NCI-H1436 (cell line): ENCODE measurements around the gene TMEM141.

Experiments used
- DNase-seq: peaks from one replicate; lab custom pipeline; 2025; lab: John Stamatoyannopoulos, UW

TMEM141 gene

DNA sequence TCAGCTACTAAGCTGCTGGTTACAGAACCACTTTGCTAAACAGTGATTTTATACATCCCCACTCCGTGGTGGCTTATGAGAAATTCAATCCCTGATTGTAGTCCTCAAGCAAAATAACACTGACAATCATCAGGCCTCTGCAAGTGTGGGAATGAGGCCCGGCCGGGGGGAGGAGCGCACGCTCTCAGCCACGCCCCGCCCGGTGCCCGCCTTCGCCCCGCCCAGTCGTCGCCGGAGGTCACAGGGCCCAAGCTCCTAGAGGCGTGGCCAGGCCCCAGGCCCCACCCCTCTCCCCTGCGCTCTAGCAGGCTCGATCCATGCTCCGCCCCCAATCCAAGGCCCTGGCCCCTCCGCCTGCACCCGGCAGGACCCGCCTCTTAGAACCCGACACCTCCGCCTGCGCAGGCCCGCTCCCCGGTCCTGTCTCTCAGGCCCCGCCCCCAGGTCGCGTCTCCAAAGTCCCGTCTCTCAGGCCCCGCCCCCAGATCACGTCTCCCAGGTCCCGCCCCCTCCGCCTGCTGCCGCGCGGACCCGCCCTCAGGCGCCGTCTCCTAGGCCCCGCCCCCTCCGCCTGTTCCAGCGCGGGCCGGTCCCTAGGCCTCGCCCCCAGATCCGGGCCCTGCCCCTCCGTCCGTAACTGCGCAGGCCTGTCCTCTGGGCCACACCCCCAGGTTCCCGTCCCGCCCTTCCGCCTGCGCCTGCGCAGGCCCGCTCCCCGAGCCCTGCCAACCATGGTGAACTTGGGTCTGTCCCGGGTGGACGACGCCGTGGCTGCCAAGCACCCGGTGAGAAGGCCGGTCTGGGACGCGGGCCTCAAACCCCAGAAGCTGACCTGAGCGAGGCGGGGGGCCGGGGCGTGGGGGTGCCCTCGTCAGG, at the start of gene TMEM141:
TSS of gene TMEM141 (plus strand) at position 705 of the 876 bp plus-strand sequence. CDS start at position 732, 27 bp downstream.
- DNase-seq = peak; percentile 100

DNA sequence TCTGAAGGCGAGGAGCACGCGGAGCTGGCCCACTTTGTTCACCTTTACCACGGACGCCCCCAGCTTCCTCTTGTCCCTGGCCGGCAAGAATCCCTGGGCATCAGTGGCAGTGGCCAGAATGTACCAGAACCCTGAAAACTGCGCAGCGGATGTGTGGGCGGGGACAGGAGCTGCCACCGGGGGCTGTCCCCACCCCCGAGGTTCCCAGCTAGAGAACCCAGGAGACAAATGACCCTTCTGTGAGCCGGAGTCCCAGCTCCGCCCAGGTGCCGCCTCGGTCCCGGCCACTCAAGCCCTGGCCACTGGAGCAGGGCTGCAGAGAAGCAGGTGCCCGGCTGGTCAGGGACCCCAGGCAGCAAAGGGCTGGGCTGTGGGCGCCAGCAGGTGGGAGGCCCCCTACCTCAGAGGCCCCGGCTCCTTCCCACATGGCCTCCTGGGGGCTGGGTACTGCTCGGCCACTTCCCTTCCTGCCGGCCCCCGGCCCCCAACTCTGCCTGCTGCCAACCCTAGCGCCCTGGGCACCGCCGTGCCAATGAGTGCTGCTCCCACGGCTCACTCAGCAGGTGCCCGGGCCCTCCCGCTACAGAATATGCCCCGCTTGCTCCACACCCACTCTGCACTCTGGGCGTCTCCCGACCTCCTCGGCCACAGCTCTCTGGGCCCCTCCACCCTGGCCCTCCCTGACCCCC, 49.1 kb upstream of the TMEM141 start:
- no peak for DNase-seq

DNA sequence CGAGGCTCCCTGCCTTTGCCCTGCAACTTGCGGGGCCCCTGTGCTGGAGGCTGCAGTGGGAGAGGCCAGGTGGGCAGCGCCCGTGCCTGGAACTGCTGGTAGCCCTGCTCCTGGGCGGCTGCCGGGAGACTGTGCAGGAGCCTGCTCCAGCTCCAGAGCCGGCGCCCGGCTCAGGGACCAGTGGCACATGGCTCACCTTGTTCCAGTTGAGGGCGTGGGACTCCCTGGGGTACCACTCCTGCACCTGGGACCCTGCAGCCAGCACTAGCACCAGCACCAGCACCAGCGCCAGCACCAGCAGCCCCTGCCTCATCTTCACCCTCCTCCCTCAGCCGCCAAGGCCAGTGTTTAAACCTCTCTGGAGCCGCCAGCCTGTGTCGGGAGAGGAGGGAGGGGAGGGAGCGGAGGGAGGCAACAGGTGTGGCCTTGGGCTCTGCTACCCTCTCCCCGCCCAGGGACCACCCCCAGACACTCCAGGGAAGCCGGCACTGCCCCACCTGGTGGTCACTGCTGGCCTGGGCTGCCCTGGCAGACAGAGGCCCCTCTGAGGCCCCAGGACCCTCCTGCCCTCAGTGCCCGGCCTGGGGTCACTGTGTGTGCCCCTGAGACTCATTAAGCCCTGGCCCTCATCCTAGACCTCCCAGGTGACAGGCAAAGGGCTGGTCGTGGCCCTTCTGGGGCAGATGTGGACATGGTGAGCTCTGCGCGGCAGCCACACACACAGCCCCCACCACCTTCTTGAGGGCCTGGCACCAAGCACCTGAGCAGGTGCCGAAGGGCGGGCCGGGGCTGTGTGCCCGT, 48.4 kb upstream of the TMEM141 start, which contains the start of gene LCN10:
TSS of gene LCN10 (minus strand) at position 350 of the 801 bp plus-strand sequence. CDS start at position 313, 37 bp downstream.
- no peak for DNase-seq

DNA sequence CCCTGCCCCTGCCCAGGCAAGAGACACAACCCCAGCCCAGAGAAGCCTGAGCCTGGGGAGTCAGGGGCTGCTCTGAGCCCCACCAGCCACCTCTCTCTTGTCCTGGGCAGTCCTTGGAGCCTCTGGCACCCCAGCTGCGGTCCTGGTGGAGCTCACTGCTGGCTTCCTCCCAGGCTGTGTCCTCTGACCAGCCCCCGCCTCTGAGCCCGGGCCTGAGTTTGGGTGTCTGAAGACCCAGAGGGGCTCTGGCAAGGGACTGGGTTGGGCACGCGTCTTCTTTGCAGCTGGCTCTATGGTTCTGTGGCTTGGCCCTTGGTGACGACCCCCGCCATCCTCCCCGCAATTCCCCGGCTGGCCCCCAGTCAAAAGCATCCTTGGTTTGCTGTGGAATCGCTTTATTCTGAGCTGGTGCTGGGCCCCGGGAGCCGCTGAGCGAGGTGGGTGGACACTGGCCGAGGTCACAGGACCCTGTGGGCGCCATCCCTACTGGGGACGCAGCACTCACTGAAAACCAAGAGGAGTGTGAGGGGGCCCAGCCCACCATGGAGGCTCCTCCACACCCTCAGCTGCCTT, 47.4 kb upstream of the TMEM141 start:
- DNase-seq = no peak

DNA sequence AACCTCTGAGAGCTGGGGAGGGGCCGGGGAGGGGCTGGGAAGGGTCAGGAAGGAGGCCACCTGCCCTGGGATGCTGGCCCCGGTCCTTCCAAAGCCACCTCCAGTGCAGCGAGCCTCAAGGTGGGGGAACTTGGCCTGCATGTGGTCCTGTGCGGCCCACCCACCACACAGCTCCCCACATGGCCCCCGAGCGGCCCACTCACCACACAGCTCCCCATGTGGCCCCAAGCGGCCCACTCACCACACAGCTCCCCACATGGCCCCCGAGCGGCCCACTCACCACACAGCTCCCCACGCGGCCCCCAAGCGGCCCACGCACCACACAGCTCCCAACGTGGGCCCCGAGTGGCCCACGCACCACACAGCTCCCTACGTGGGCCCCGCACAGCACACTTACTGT, 46.4 kb upstream of the TMEM141 start:
- DNase-seq = no peak

DNA sequence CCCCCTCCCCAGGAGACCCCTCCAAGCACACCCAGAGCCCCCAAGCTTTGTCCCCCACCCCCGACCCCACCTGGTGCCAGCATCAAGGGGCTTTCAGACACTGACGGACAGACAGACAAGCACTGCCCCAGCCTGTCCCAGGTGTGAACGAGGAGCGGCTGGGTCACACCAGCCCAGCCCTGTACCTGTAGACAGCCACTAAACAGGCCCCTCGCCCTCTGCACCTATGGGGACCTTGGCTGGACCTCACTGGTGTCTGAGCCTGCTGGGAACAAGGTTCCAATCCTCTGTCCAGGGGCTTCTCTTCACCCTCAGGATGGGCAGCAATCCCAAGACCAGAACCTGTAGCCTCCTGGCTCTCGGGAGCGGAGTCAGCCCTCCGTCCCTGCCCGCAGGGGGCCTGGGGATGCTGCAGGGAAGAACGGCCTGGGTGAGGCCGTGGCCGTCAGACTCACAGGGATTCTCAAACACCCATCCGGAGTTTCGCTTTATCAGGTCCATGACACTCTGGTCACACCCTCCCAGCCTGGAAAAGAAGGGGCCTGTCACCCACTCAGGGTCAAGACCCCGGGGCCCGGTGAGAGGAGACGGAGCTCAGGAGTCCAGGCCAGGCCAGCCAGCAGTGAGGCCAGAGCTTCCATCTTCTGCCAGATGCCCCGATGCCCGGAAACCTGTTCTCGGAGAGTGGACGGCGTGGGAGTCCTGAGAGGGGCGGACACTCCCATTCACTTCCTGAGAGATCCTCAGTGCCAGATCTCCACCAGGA, 45.6 kb upstream of the TMEM141 start:
- DNase-seq = no peak

DNA sequence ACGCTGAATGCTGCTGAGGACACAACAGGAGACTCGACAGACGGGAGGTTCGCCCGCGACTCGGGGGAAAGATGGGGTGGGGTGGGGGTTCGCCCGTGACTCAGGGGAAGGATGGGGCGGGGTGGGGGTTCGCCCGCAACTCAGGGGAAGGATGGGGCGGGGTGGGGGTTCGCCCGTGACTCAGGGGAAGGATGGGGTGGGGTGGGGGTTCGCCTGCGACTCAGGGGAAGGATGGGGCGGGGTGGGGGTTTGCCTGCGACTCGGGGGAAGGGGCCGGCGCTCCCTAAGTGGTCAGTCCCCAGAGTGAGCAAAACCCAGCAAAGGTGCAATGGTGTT, 45.0 kb upstream of the TMEM141 start:
- DNase-seq = no peak

DNA sequence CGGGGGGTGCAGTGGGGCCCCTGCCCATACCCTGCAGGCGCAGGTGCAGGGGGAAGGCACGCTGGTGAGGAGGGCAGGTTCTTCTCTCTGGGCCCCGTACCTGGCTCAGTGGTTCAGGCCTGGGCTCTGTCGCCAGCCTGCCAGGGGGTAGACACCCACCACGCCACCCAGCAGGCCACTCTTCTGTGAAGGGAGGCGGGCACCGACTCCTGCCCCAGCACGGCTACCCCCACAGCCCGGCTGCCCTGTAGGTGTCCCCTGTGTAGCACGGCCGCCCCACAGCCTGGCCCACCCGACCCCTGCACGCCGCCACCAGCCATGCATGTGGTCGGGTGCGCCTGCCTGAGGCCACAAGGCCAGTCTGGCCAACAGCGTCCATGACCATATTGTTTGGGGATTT, 44.5 kb upstream of the TMEM141 start:
- no peak for DNase-seq

DNA sequence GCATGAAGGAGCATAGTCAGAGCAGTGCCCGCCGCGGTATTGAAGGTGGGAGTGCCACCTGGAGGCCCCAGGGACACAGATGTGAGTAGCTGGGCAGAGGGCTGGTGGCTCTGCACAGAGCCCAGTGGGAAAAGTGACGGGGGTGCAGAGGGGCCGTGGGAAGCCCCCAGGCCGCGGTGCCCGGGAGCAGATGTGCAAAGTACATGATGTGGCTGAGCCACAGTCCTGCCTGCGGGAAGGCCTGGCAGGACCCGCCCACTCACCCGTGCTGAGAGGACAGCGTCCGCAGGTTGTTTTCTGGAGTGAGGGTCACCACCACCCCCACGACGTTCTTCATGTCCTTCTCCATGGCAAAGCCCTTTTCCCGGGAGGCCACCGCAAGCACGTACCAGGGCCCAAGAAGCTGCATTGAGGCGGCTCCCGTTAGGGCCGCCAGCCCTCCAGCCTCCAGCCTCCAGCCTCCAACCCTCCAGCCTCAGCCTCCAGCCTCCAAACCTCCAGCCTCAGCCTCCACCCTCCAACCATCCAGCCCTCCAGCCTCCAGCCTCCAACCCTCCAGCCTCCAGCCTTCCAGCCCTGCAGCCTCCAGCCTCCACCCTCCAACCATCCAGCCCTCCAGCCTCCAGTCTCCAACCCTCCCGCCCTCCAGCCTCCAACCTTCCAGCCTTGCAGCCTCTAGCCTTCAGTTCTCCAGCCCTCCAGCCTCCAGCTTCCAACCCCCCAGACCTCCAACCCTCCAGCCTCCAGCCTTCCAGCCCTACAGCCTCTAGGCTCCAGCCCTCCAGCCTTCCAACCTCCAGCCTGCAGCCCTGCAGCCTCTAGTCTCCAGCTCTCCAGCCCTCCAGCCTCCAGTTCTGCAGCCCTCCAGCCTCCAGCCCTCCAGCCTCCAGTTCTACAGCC, 43.7 kb upstream of the TMEM141 start:
- DNase-seq = no peak

DNA sequence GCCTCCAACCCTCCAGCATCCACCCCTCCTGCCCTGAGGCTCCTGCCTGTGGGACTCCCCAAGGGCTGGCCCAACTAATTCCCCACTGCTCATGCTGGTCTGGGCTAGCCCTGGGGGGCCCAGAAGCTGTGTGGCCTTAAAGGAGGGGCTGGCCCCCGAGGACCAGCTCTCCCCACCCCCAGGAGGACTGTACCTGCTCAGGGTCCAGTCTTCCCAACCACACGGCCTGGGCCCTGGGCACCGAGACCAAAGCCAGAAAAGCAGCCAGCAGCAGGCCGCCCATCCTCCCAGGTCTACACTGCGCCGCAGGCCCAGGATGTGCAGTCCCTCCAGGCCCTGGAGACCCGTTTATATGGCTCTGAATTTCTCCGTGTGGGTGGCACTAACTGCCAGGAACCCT, 42.9 kb upstream of the TMEM141 start, which contains the start of gene LCN6:
TSS of gene LCN6 (minus strand) at position 325 of the 400 bp plus-strand sequence. CDS start at position 283, 42 bp downstream.
- DNase-seq = no peak

DNA sequence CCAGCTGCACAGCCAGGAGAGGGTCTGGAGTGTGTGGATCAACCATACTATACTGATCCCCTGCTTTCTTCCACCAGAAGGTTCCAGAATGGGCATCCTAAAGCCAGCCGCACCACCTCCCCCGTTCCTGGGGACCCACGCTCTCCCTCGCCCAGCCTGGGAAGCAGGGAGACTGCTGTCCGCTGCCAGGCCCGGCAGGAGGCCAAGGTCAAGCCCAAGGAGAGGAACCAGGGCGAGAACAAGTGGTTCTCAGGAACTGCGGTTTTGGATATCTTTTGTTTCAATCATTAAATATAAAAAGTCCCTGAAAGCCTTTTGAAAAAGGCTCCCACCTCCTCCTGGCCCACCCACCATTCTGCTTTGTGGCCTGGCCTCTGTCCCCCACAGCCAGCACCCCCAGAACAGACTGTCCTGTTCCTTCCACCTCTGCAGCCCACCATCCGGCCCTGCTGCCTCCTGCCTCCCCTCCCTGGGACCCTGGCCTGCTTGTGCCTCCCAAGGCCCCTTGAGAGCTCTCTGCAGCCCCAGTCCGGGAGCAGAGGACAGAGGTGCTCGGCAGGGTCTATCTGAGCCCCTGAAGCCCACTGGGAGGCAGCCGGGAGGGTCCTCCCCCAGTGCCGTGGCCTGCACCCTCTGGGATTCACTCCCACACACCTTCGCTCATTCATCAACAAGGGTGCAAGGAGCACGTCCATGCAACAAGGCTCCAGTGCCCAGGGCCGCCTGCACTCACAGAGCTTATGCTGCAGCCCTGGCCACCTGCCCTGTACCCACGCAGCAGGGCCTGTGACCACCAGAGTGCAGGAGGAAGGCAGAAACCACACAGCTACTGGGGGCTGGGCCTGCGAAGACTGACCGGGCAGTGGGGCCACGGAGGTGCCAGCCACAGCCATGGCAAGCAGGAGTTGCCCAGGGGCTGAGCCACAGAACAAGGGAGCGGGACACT, 42.2 kb upstream of the TMEM141 start:
- DNase-seq = no peak

DNA sequence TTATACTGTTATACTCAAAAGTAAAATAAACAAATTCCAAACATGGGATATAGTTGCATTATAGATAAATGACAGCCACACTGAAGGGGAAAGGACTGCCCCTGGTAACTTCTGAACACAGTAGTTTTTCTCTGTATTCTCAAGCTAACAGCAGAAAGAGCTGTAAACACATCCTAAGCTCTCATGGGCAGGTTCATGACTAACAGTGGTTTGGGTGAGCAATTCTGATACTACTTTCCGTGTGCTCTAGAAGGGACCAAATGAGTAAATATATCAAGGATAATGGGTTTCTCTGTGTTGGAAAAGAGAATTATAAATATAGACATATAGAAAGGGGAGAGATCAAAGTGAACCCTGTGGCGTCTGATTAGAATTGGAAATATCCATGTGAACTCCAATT, 40.6 kb upstream of the TMEM141 start:
- DNase-seq = no peak

DNA sequence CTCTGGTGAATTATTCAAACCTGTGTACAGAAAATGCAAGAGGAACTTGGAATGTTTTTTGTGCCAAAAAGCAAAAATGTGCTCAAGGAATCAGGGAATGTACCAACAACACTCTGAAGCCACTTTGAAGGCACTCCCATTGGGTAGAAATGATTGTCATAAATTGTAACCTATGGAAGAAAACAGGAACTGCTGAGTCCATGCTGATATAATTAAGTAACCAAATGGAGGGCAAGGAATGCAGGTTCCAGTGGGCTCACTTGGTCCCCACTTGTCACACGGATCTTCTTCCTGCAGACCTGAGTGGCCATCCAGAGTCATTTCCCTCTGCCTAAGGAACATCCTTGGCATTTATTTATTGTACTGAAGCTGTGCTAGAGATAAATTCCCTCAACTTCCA, 39.9 kb upstream of the TMEM141 start:
- no peak for DNase-seq

DNA sequence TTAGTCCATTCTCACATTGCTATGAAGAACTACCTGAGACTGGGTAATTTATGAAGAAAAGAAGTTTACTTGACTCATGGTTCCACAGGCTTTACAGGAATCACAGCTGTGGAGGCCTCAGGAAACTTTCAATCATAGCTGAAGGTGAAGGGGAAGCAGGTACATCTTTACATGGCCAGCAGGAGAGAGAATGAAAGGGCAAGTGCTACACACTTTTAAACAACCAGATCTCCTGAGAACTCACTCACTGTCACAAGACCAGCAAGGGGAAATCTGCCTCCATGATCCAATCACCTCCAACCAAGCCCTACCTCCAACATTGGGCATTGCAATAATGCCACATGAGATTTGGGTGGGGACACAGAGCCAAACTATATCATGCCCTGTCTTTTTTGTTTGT, 39.3 kb upstream of the TMEM141 start:
- no peak for DNase-seq

DNA sequence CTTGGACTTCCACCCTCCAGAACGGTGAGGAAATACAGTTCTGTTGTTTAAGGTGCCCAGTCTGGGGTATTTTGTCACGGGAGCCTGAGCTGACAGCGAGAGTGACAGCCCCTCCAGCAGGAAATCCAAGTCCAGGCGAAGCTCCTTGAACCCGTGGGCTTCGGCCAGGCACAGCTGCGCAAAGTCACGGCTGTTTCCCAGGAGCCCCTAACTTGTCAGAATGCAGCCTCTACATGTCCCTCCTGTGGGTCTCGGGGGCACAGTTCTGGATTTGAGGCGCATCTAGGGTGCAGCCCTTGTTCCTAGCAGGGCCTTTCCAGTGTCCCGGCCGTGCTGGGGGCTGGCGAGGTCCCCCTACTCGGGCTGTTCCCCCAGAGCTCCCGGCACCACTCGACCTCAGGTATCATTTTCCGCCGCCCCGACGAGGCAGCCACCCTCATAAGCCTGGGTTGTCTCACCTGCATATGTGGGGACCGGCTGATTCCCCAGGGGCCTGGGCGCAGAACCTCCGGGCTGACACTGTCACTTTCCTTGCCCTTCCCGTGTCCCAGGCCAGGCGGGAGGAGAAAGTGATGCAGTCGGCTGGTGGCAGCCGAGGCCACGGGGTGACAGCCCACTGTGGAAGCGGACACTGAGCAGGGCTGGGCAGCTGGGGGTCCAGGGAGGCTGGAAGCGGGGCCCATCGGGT, 37.6 kb upstream of the TMEM141 start:
- no peak for DNase-seq

DNA sequence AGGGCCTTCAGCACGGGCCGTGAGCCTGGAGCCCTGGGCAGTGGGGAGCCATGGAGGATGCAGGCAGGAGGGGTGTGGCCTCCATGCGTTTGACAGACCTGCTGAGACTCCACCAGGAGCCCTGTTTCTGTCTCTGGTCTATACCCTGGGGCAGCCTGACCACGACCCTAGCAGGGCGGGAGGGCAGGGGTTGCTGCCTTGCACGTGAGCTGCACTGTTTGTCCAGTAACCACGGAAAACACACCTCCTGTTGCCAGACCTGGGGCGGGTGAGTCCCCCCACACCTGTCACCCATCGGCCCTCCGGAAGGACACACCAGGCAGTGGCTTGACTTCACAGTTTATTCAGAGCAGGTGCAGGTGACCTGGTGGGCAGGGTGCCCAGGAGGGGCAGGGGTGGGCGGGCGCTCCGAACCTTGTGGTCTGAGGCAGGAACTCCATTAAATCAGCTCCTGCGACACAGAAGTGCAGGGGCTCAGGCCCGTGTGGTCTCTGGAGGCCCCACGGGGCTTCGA, 37.0 kb upstream of the TMEM141 start:
- DNase-seq = no peak

DNA sequence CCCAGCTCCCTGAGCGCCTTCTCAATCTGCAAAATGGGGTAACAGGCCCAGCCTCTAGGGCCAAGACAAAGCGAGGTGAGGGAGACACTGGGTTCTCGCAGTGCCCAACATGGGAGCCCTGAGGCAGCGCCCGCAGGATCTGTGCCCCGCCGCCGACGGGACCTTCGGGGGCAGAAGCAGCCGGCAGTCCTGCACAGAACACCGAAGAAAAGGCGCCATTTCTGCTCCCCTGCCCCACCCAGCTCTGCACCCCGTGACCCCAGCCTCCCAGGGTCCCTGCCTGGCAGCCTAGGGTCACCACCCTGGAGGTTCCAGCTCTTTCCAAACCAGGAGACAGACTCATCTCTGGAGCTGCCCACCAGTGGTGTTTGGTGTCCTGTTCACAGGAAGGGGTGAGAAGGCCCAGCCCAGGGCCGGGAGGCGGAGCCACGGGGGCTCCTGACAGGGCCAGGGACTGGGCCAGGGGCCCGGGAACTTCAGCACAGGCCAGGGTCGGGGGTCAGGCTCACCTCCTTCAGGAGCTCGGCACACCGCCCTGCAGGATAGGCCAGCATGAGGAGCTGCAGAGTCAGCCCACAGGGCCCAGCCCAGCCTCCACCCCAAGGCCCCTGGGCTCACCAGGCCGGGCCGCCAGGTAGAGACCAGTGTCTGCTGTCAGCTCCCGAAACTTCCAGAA, 36.4 kb upstream of the TMEM141 start:
- DNase-seq = no peak
